ENCODE measurements around the gene FRMPD2.

GRCh38 chr10:48284811-48285210 lies 10.3 kb upstream of the FRMPD2 start:
- TF ChIP-seq CTCF (IDR thresholded peaks at IDR 0.05) = no peak
- no peak for TF ChIP-seq POLR2A (IDR thresholded peaks at IDR 0.05)
- no peak for TF ChIP-seq EP300 (IDR thresholded peaks at IDR 0.05; ENCODE audit: low read depth)
- no peak for TF ChIP-seq POLR2AphosphoS5 (IDR thresholded peaks at IDR 0.05)

Measured in transverse colon (tissue), 4 donors.